Measurements from ENCODE around the gene TGFB1I1.
"Not testable (repeated sequence)": the region's sequence is repeated elsewhere in the genome, so short reads cannot be mapped to it uniquely, and the experiment has no call there.

The TGFB1I1 gene

GRCh38 chr16:31517800-31518402 is 45.9 kb downstream of the TGFB1I1 start:
- DNase-seq (ENCODE audit: low spot score), result no peak

GRCh38 chr16:31519759-31520431 is 47.9 kb downstream of the TGFB1I1 start:
- no peak for DNase-seq (ENCODE audit: low spot score)

GRCh38 chr16:31521368-31521767 is 49.4 kb downstream of the TGFB1I1 start:
- DNase-seq (ENCODE audit: low spot score), result no peak

GRCh38 chr16:31522071-31522470 is 50.1 kb downstream of the TGFB1I1 start:
- DNase-seq (ENCODE audit: low spot score), result no peak

GRCh38 chr16:31523768-31524167 is 51.8 kb downstream of the TGFB1I1 start:
- DNase-seq (ENCODE audit: low spot score), result not testable (repeated sequence)

GRCh38 chr16:31525113-31525512 is 53.2 kb downstream of the TGFB1I1 start:
- no peak for DNase-seq (ENCODE audit: low spot score)

All from activated CD4-positive, alpha-beta T cell treated with anti-CD3 and anti-CD28 coated beads, Interleukin-2, Interleukin-4, amounts not matched to agents 100 ng/mL and 50 ng/mL, durations not matched to agents 16 hours and 8 hours (primary cell).